ENCODE data around the gene EARS2.
"Not testable (repeated sequence)": the region's sequence is repeated elsewhere in the genome, so short reads cannot be mapped to it uniquely, and the experiment has no call there.

EARS2 gene

DNA sequence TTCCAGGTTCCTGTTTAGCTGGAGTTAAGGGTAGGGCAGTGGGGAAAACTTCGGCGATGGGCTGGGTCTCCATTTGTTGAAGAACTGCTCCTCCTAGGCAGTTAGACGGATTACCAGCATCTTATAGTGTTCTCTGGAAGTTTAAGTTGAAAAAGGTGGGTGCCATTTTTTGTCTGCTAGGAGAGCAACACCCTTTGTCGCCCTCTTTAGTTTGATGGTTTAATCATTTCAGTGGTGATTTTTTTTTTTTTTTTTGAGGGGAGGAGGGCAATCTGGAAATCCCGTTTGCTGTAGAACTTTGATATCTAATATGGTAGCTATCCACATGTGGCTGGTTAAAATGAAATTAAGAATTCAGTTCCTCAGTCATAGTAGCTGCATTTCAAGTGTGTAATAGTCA is 4.4 kb upstream of the EARS2 start:
- TF ChIP-seq Cebpa-rat (IDR thresholded peaks at IDR 0.05): no peak
- H3K36me3 ChIP-seq: peaks cover 66 to 80% (median 76%) of the 10 kb centered on the region in 11 experiments
- peaks cover 0 to 74% (median 25%) of the 10 kb centered on the region in 11 experiments; a peak in 11 of 22 replicates for H4K20me1 ChIP-seq
- H3K4me2 ChIP-seq: no peak overlapping the region
- no peak overlapping the region for H3K27ac ChIP-seq
- H3K27me3 ChIP-seq: no peaks in the 10 kb centered on the region
- no peak overlapping the region for H3K4me3 ChIP-seq
- H3K9me3 ChIP-seq (replicated peaks in 1 of 11): peaks cover 0 to 4% (median 0%) of the 10 kb centered on the region in 11 experiments; a peak in 1 of 22 replicates
- peak overlapping the region in 2 of 11 experiments; percentile 6 to 87; a peak in 2 of 22 replicates for H3K9ac ChIP-seq
- peaks cover 14 to 39% (median 20%) of the 10 kb centered on the region in 10 experiments for H3K4me1 ChIP-seq

DNA sequence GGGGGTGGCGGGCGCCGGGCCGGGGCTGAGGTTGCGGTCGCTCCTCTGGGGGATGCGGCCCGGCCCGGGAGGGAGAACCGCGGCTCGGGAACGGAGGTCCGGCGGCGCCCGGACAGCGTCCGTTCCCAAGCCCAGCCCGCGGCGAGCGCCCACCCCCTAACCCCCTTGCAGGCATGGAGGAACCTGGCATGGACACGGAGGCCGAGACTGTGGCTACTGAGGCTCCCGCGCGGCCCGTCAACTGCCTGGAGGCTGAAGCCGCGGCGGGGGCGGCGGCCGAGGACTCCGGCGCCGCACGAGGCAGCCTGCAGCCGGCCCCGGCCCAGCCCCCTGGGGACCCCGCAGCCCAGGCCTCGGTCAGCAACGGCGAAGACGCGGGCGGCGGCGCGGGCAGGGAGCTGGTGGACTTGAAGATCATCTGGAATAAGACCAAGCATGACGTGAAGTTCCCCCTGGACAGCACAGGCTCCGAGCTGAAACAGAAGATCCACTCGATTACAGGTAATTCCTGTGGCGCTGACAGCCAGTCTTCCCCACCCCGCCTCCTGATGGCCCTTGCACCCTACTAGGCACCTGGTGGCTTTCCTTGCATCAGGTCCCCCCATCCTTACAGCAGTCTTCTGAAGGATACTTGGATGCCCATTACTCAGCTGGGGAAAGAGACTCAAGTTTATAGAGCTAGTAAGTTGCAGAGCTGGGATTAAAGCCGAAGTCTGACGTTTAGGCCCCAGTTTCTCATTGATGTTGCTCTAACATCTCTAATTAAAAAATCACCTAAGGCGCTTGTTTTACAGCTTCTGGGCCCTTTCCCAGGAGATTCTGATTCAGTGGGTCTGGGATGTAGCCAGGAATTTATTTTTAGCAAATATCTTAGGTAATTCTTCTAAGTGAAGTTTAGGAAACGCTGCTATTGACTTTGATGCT is 891 bp upstream of the EARS2 start:
- TF ChIP-seq Cebpa-rat (IDR thresholded peaks at IDR 0.05): no peak
- H3K9ac ChIP-seq: peak overlapping the region; percentile 87 to 98 (median 95)
- H3K27ac ChIP-seq: peak overlapping the region; percentile 63 to 96 (median 91)
- peaks cover 0 to 4% (median 0%) of the 10 kb centered on the region in 11 experiments; a peak in 1 of 22 replicates for H3K9me3 ChIP-seq (replicated peaks in 1 of 11)
- H3K36me3 ChIP-seq: peaks cover 33 to 52% (median 45%) of the 10 kb centered on the region in 11 experiments
- peak overlapping the region; percentile 73 to 97 (median 94) for H3K4me2 ChIP-seq
- peaks cover 25 to 49% (median 28%) of the 10 kb centered on the region in 10 experiments for H3K4me1 ChIP-seq
- peaks cover 0 to 52% (median 14%) of the 10 kb centered on the region in 11 experiments; a peak in 10 of 22 replicates for H4K20me1 ChIP-seq
- no peaks in the 10 kb centered on the region for H3K27me3 ChIP-seq
- peak overlapping the region; percentile 80 to 99 (median 94) for H3K4me3 ChIP-seq

DNA sequence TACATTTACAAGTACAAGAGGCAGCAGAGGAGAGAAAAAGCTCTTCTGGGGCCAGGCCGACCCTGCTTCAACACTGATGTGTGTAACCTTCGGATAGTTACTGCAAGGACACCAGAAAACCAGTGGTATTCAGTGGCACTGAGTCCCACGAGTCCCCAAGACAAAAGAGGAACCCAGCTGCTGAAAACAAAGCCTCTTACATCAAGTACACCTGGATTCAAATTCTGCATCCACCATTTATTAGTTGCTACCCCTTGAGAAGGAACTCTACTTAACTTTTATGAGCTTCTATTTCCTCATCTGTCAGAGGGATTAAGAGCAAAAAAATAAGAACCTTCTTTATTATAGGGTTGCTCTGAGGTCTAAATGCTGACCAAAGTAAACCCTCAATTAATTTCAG is 2.6 kb downstream of the EARS2 start:
- Histone ChIP-seq H3K27me3 (no peaks in the 10 kb centered on the region), H3K4me1 (peaks cover 22 to 29% (median 24%) of the 10 kb centered on the region in 10 experiments), H3K4me3 (no peak overlapping the region), H4K20me1 (peaks cover 0 to 17% (median under 1%) of the 10 kb centered on the region in 11 experiments; a peak in 5 of 22 replicates), H3K36me3 (peaks cover 36 to 52% (median 44%) of the 10 kb centered on the region in 11 experiments), H3K4me2 (no peak overlapping the region), H3K9ac (peak overlapping the region in 1 of 11 experiments; percentile 10; a peak in 3 of 22 replicates), H3K9me3 (replicated peaks in 1 of 11) (peaks cover 0 to 4% (median 0%) of the 10 kb centered on the region in 11 experiments; a peak in 1 of 22 replicates), H3K27ac (no peak overlapping the region)
- TF ChIP-seq Cebpa-rat (IDR thresholded peaks at IDR 0.05): no peak

- no peak for TF ChIP-seq Cebpa-rat (IDR thresholded peaks at IDR 0.05)
- Histone ChIP-seq H3K36me3 (peaks cover 47 to 65% (median 58%) of the 10 kb centered on the region in 11 experiments), H3K27ac (no peak overlapping the region), H3K4me3 (no peak overlapping the region), H3K9me3 (replicated peaks in 1 of 11) (peaks cover 0 to 4% (median 0%) of the 10 kb centered on the region in 11 experiments; a peak in 1 of 22 replicates), H4K20me1 (peaks cover 0 to 14% (median 0%) of the 10 kb centered on the region in 11 experiments; a peak in 1 of 22 replicates), H3K9ac (no peak overlapping the region; a peak in 1 of 22 replicates), H3K27me3 (no peaks in the 10 kb centered on the region), H3K4me2 (no peak overlapping the region), H3K4me1 (peaks cover 8 to 15% (median 11%) of the 10 kb centered on the region in 10 experiments; a peak in 18 of 20 replicates)
Observed at GRCh38 chr16:23552161-23552560, 5.0 kb downstream of the EARS2 start.

- no peak for TF ChIP-seq Cebpa-rat (IDR thresholded peaks at IDR 0.05)
- no peak overlapping the region for H3K9ac ChIP-seq
- no peaks in the 10 kb centered on the region for H3K9me3 ChIP-seq (replicated peaks in 1 of 11)
- no peak overlapping the region for H3K4me3 ChIP-seq
- no peaks in the 10 kb centered on the region for H3K27me3 ChIP-seq
- peaks cover 70 to 88% (median 80%) of the 10 kb centered on the region in 11 experiments for H3K36me3 ChIP-seq
- peaks cover 0 to 14% (median 0%) of the 10 kb centered on the region in 11 experiments; a peak in 1 of 22 replicates for H4K20me1 ChIP-seq
- H3K4me1 ChIP-seq: 0 out of 20 replicates have a peak, but pooled peaks cover 0 to under 1% (median 0%) of the 10 kb centered on the region in 10 experiments
- no peak overlapping the region for H3K4me2 ChIP-seq
- no peak overlapping the region for H3K27ac ChIP-seq
Observed at GRCh38 chr16:23549938-23550337, 7.2 kb downstream of the EARS2 start.

- H3K9me3 ChIP-seq (replicated peaks in 1 of 11): no peaks in the 10 kb centered on the region
- H3K4me3 ChIP-seq: no peak overlapping the region
- no peak for TF ChIP-seq Cebpa-rat (IDR thresholded peaks at IDR 0.05)
- peaks cover 0 to 17% (median 0%) of the 10 kb centered on the region in 11 experiments; a peak in 1 of 22 replicates for H4K20me1 ChIP-seq
- peaks cover 0 to 7% (median 0%) of the 10 kb centered on the region in 10 experiments; a peak in 7 of 20 replicates for H3K4me1 ChIP-seq
- H3K4me2 ChIP-seq: no peak overlapping the region
- no peak overlapping the region for H3K9ac ChIP-seq
- no peak overlapping the region; a peak in 1 of 22 replicates for H3K27ac ChIP-seq
- H3K27me3 ChIP-seq: no peaks in the 10 kb centered on the region
- H3K36me3 ChIP-seq: peaks cover 82 to 100% (median 95%) of the 10 kb centered on the region in 11 experiments
Observed at GRCh38 chr16:23544436-23544835, 12.7 kb downstream of the EARS2 start.

DNA sequence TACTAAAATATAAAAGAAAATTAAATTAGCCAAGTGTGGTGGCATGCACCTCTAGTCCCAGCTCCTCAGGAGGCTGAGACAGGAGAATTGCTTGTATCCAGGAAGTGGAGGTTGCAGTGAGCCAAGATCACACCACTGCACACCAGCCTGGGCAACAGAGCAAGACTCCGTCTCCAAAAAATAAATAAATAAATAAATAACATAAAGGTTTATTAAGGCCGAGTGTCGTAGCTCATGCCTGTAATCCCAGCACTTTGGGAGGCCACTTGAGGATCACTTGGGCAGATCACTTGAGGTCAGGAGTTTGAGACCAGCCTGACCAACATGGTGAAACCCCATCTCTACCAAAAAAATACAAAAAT is 16.4 kb downstream of the EARS2 start:
- not testable (repeated sequence) for H3K27ac ChIP-seq; H3K27me3 ChIP-seq; H3K4me2 ChIP-seq; H3K9ac ChIP-seq; H3K4me3 ChIP-seq; H3K9me3 ChIP-seq (replicated peaks in 1 of 11)
- H4K20me1 ChIP-seq: peaks cover 0 to 12% (median 0%) of the 10 kb centered on the region in 11 experiments; a peak in 1 of 22 replicates
- peaks cover 0 to 25% (median 12%) of the 10 kb centered on the region in 10 experiments; a peak in 12 of 20 replicates for H3K4me1 ChIP-seq
- H3K36me3 ChIP-seq: peaks cover 59 to 100% (median 95%) of the 10 kb centered on the region in 11 experiments

DNA sequence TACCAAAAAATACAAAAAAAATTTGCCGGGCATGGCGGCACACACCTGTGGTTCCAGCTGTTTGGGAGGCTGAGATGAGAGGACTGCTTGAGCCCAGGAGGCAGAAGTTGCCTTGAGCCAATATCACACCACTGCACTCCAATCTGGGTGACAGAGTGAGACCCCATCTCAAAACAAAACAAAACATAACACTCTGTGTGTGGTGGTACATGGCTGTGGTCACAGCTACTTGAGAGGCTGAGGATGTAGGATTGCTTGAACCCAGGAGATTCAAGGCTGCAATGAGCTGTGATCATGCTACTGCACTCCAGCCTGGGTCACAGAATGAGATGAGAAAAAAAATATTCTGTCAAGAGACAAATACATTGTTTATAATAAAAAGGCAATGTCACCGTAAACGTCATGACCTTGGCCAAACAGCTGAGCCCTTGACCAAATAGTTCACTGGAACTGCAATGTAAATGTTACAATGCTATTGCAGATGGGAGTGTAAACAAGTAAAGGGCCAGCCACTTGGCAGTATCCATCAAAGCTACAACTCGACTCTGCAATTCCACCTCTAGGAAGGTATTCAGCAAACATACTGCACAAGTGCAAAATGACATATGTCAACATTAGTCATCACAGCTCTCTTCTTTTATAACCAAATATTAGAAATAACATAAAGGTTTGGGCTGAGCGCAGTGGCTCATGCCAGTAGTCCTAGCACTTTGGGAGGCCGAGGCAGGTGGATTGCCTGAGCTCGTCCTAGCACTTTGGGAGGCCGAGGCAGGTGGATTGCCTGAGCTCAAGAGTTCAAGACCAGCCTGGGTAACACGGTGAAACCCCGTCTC is 16.9 kb downstream of the EARS2 start:
- Histone ChIP-seq H3K4me2 (no peak overlapping the region), H3K4me1 (peaks cover 0 to 25% (median 12%) of the 10 kb centered on the region in 10 experiments; a peak in 12 of 20 replicates), H3K9ac (no peak overlapping the region), H3K36me3 (peaks cover 59 to 100% (median 95%) of the 10 kb centered on the region in 11 experiments), H4K20me1 (peaks cover 0 to 11% (median 0%) of the 10 kb centered on the region in 11 experiments; a peak in 1 of 22 replicates), H3K27me3 (no peaks in the 10 kb centered on the region), H3K4me3 (no peak overlapping the region), H3K27ac (no peak overlapping the region; a peak in 1 of 22 replicates), H3K9me3 (replicated peaks in 1 of 11) (no peaks in the 10 kb centered on the region)
- no peak for TF ChIP-seq Cebpa-rat (IDR thresholded peaks at IDR 0.05)

Measured in BLaER1 treated with 17β-estradiol and CSF1 and Interleukin-3, amounts not matched to agents 10 nM and 100 nM (cell line).